HG02798 (cell line): Measurements from ENCODE around the gene ASIC4.

Source experiments
- ATAC-seq: cut with Tn5 transposase; IDR thresholded peaks from one replicate; pipeline ENCODE4 v1.9.1; 2021; ENCODE audit warnings: mild to moderate bottlenecking; ENCODE audit not compliant: unreplicated experiment, poor library complexity

ASIC4 gene

DNA sequence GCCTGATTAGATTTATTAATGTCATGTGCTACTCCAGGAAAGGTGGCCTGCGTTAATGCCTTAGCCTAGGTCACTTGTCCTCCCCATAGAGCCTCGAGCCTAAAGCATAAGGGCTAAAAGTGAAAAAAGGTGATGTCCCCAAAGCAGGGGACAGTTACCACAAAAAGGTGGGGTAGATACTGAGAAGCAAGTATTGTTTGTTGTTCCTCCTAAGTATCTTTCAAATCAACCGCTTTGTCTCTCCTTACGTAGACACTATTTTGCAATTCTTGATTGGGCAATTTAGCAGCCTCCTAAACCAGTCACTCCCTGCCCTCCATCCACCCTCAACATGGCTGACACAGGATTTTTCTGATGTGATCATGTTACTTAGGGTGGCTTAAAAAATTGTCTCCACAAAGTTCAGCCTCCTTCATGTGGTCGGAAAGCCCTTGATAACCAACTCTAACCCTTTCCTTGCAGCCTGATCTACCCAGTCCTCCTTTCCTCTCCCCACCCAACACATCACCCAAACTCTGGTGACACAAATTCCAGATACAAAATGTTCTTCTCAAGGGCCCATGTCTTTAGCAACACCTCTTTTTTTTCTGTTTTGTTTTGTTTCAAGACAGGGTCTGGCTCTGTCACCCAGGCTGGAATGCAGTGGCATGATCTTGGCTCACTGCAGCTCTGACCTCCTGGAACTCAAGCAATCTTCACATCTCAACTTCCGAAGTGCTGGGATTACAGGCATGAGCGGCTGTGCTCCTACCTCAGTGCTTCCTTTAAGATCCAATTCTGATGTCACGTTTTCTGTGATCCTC lies 64.7 kb downstream of the ASIC4 start:
- no peak for ATAC-seq

DNA sequence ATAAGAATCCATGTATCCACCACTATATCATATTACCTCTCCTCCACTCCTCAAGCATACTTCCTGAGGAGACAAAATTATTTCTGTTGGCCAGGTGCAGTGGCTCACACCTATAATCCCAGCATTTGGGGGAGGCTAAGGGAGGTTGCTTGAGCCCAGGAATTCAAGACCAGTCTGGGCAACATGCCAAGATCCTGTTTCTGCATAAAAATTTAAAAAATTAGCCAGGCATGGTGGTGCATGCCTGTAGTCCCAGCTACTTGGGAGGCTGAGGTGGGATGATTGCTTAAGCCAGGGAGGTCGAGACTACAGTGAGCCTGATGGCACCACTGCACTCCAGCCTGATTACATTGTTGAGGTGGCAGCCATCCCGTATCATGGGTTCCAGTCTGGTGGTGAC lies 67.1 kb downstream of the ASIC4 start:
- ATAC-seq, result no peak
